Spleen (tissue), 7 donors: Measurements from ENCODE around the gene CEP170B.

Experiments
- POLR2A ChIP-seq, 3 donors: fragments of 450-650 bp; IDR thresholded peaks; one replicate each; pipeline ENCODE4 v1.5.1; 2017; ENCODE audit warnings: antibody characterized with exemption in 3 of 3, mild to moderate bottlenecking in 1 of 3
- POLR2AphosphoS5 ChIP-seq, 3 donors: sonication (generic); formaldehyde crosslinking; IDR thresholded peaks; one replicate each; pipeline ENCODE4 v1.5.1; 2017; ENCODE audit warnings: antibody characterized with exemption in 3 of 3
- TF ChIP-seq, protein P1 (sequence below), 11 experiments: fragments of 200-600 bp in 7 of 11; fragments of 450-650 bp in 4 of 11; sonication (generic) in 4 of 11; IDR thresholded peaks in 8 of 11; conservative IDR thresholded peaks in 3 of 11; 1 replicate in 7 of 11; 2 replicates in 4 of 11; pipeline versions ENCODE4 v1.4.0 to v1.8.0; 2016 to 2021; ENCODE audit warnings: antibody characterized with exemption in 11 of 11, inconsistent platforms in 4 of 11, mild to moderate bottlenecking in 1 of 11
- donor health status: DM: no; HTN: no; CAD: no; lungs with moderate emphysema.
- donor health status: DM: no; HTN: no; CAD: no.
- donor health status: DM: no; HTN: no; CAD: no.

DNA sequence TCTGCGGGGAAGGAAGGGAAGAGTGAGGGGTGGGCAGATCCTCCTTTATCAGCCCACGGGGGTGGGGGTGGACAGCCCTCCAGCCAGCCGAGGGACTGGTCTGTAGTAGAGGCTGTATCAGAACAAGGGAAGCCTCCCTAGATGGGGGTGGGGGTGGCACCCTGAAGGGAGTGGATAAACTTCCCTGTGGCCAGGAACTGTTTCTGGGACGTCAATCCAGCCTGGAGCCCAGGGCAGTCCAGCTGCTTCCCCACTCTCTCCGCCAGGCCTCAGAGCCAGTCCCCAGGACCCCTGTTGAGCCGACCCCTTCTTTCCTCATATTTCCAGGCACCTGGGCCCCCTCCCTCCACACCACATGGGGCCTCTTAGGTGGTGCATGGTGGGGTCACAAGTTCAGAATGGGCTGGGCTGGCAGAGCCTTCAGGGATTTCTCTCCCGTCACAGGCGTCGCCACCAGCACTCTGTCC lies 66.3 kb downstream of the CEP170B start:
- TF ChIP-seq, protein P1, sequence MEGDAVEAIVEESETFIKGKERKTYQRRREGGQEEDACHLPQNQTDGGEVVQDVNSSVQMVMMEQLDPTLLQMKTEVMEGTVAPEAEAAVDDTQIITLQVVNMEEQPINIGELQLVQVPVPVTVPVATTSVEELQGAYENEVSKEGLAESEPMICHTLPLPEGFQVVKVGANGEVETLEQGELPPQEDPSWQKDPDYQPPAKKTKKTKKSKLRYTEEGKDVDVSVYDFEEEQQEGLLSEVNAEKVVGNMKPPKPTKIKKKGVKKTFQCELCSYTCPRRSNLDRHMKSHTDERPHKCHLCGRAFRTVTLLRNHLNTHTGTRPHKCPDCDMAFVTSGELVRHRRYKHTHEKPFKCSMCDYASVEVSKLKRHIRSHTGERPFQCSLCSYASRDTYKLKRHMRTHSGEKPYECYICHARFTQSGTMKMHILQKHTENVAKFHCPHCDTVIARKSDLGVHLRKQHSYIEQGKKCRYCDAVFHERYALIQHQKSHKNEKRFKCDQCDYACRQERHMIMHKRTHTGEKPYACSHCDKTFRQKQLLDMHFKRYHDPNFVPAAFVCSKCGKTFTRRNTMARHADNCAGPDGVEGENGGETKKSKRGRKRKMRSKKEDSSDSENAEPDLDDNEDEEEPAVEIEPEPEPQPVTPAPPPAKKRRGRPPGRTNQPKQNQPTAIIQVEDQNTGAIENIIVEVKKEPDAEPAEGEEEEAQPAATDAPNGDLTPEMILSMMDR (IDR thresholded peaks at IDR 0.05 in 8 of 11, conservative IDR thresholded peaks at IDR 0.05 in 3 of 11), result no peak
- TF ChIP-seq POLR2AphosphoS5 (IDR thresholded peaks at IDR 0.05) (no peak), POLR2A (IDR thresholded peaks at IDR 0.05) (no peak)
